RWPE1 (cell line): ENCODE results near the gene ERC2.

Source experiments
- CTCF ChIA-PET: fragments of 350-600 bp; sonication (Branson Sonifier 250); formaldehyde crosslinking; extraction: SDS; loops from one replicate; lab custom pipeline; 2021; lab: Yijun Ruan, JAX
- POLR2A ChIA-PET: fragments of 400-600 bp; formaldehyde crosslinking; extraction: SDS; loops from one replicate; lab custom pipeline; 2020; ENCODE audit warnings: antibody characterized with exemption; ENCODE audit not compliant: low non-redundant PET; lab: Yijun Ruan, JAX
- DNase-seq: peaks from one replicate; pipeline ENCODE4 v3.0.0; 2012; ENCODE audit warnings: low spot score
- H3K27ac ChIP-seq: fragments of 450-650 bp; 2 replicates; pipeline ENCODE4 v1.5.1; 2017
- CTCF ChIP-seq: fragments of 450-650 bp; conservative IDR thresholded peaks from 2 replicates; pipeline ENCODE4 v1.5.1; 2017; ENCODE audit warnings: low read depth, mild to moderate bottlenecking

Gene ERC2

GRCh38 chr3:55780913-55781312 is 687.4 kb downstream of the ERC2 start:
- no peak for DNase-seq
- no peak for TF ChIP-seq CTCF
- ChIA-PET CTCF (interaction anchor here (0.7 kb wide), 1 partner anchor 635 kb away, joined by 4 read pairs; no protein-coding TSS in a partner anchor), POLR2A (no interaction called here)
- no peak overlapping the region for H3K27ac ChIP-seq

- ChIA-PET POLR2A (no interaction called here), CTCF (interaction anchor here (0.7 kb wide), 2 partner anchors 37 to 250 kb away, joined by 3 to 5 read pairs; no protein-coding TSS in a partner anchor)
- no peak for TF ChIP-seq CTCF
Measured at GRCh38 chr3:55779543-55779942, 688.7 kb downstream of the ERC2 start.

GRCh38 chr3:55775366-55776154 is 692.7 kb downstream of the ERC2 start:
- no peak for DNase-seq
- ChIA-PET POLR2A (no interaction called here), CTCF (no interaction called here)
- H3K27ac ChIP-seq = no peak overlapping the region
- TF ChIP-seq CTCF = no peak

More at GRCh38 chr3:55779543-55779942, 688.7 kb downstream of the ERC2 start:
- no peak overlapping the region for H3K27ac ChIP-seq
- DNase-seq = no peak

GRCh38 chr3:55774856-55775255 is 693.4 kb downstream of the ERC2 start:
- CTCF ChIA-PET = no interaction called here
- no peak overlapping the region for H3K27ac ChIP-seq
- POLR2A ChIA-PET = no interaction called here
- no peak for TF ChIP-seq CTCF
- DNase-seq = no peak

- TF ChIP-seq CTCF = no peak
- ChIA-PET CTCF (no interaction called here), POLR2A (no interaction called here)
- no peak for DNase-seq
- no peak overlapping the region for H3K27ac ChIP-seq
Measured at GRCh38 chr3:55771503-55771902, 696.8 kb downstream of the ERC2 start.

GRCh38 chr3:55770077-55770476 is 698.2 kb downstream of the ERC2 start:
- POLR2A ChIA-PET = no interaction called here
- TF ChIP-seq CTCF = no peak
- CTCF ChIA-PET = no interaction called here
- no peak for DNase-seq
- H3K27ac ChIP-seq = no peak overlapping the region
